ENCODE measurements around the gene BARHL1. TPM values are rescaled to one million over a fixed set of nuclear protein-coding genes. Genes with fewer than 3 reads are reported as not detected.

BARHL1 gene
- polyA plus RNA-seq, 2 of the 4 experiments (the other 2 are of a cell fraction), result not detected

GRCh38 chr9:132639322-132639721 lies 56.9 kb downstream of the BARHL1 start:
- no peak for FAIRE-seq
- Histone ChIP-seq H3K4me2 (no peak overlapping the region), H3K4me3 (no peak overlapping the region), H3K4me1 (no peaks in the 10 kb centered on the region), H3K27ac (no peak overlapping the region), H3K9me3 (no peaks in the 10 kb centered on the region)
- ATAC-seq, result no peak
- ChIA-PET POLR2A (no interaction called here), CTCF (interaction anchor here (0.9 to 1.6 kb wide), 3 partner anchors 14 to 79 kb away, joined by 3 read pairs; no protein-coding TSS in a partner anchor)
- WGBS (ENCODE audit: missing lambda C conversion rate), result 91% methylated on average over 5 of the region's 5 CpGs
- TF ChIP-seq SMC3 (IDR thresholded peaks at IDR 0.05) (no peak), HEYL (CRISPR knock-in tag; IDR thresholded peaks at IDR 0.05) (no peak), RFX5 (IDR thresholded peaks at IDR 0.05) (no peak), HOXA7 (CRISPR knock-in tag; IDR thresholded peaks at IDR 0.05) (no peak), NFE2L2 (conservative IDR thresholded peaks at IDR 0.05; ENCODE audit: low read length) (no peak), NR3C1 (IDR thresholded peaks at IDR 0.05) (no peak), CHD2 (IDR thresholded peaks at IDR 0.05; ENCODE audit: low read length, partially characterized antibody) (no peak), EHMT2 (IDR thresholded peaks at IDR 0.05; ENCODE audit: low read depth) (no peak), MAZ (IDR thresholded peaks at IDR 0.05; ENCODE audit: borderline replicate concordance, low read depth, low read length) (no peak), RNF2 (IDR thresholded peaks at IDR 0.05; ENCODE audit: borderline replicate concordance, low read depth) (no peak), CBX8 (IDR thresholded peaks at IDR 0.05) (no peak)
- no peak for DNase-seq (ENCODE audit: low read depth in 1 of 2, low spot score in 1 of 2)

Other genes starting within 250 kb of the BARHL1 start
- 29.8 and 34.3 TPM in 2 replicates for gene SETX, start 227.6 kb upstream of the BARHL1 start, polyA plus RNA-seq (2011; rRNA removed)
- gene SETX, start 227.6 kb upstream of the BARHL1 start, polyA plus RNA-seq (2017; fragmentation: RNase III; extraction: RNeasy Plus Mini Kit Qiagen cat#74134 plus additional on column Dnase treatment), result 14.7 to 17.0 TPM (median 15.6 TPM) in 3 replicates
- 12.8 and 16.0 TPM in 2 replicates for gene TTF1, start 175.8 kb upstream of the BARHL1 start, polyA plus RNA-seq (2011; rRNA removed)
- 11.4 to 14.0 TPM (median 12.3 TPM) in 3 replicates for gene TTF1, start 175.8 kb upstream of the BARHL1 start, polyA plus RNA-seq (2017; fragmentation: RNase III; extraction: RNeasy Plus Mini Kit Qiagen cat#74134 plus additional on column Dnase treatment)
- 0.05 TPM in 1 of 2 replicates, not detected in the other for gene CFAP77, start 172.4 kb upstream of the BARHL1 start, polyA plus RNA-seq (2011; rRNA removed)
- gene CFAP77, start 172.4 kb upstream of the BARHL1 start, polyA plus RNA-seq (2017; fragmentation: RNase III; extraction: RNeasy Plus Mini Kit Qiagen cat#74134 plus additional on column Dnase treatment), result not detected in 3 replicates
- 28.3 and 30.1 TPM in 2 replicates for gene DDX31, start 87.4 kb downstream of the BARHL1 start, polyA plus RNA-seq (2011; rRNA removed)
- 19.3 to 21.4 TPM (median 20.0 TPM) in 3 replicates for gene DDX31, start 87.4 kb downstream of the BARHL1 start, polyA plus RNA-seq (2017; fragmentation: RNase III; extraction: RNeasy Plus Mini Kit Qiagen cat#74134 plus additional on column Dnase treatment)
- gene GTF3C4, start 87.9 kb downstream of the BARHL1 start, polyA plus RNA-seq (2011; rRNA removed), result 9.0 and 13.1 TPM in 2 replicates
- gene GTF3C4, start 87.9 kb downstream of the BARHL1 start, polyA plus RNA-seq (2017; fragmentation: RNase III; extraction: RNeasy Plus Mini Kit Qiagen cat#74134 plus additional on column Dnase treatment), result 15.2 to 15.8 TPM (median 15.4 TPM) in 3 replicates